ENCODE measurements around the gene ZFP92. TPM values are rescaled to one million over a fixed set of nuclear protein-coding genes. Genes with fewer than 3 reads are reported as not detected.

The ZFP92 gene
- total RNA-seq, 2 donors from 2014 or later: 0.23 to 3.4 TPM

DNA sequence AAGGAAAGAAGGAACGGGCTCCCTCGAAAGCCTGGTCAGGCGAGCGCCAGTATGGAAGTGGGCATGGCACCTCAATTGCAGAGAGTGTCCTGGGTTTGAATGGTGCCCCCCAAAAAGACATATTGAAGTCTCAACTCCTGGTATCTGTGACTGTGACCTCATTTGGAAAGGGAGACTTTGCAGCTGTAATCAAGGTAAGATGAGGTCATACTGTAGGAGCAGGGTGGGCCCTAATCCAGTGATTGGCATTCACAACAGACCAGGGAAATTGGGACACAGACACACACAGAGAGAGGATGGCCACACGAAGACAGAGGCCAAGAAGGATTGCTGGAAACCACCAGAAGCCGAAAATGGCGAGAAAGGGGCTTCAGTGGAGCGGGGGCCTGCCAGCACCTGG lies 6.4 kb downstream of the ZFP92 start:
- no peaks in the 10 kb centered on the region for H3K4me1 ChIP-seq (replicated peaks)
- H3K36me3 ChIP-seq: no peaks in the 10 kb centered on the region
- whole genome bisulfite sequencing: 82% methylated on average over 8 of the region's 8 CpGs
- intact Hi-C loops (cut with DNase I): no loop called here
- no peak overlapping the region for H3K27ac ChIP-seq
- H3K9me3 ChIP-seq: no peaks in the 10 kb centered on the region
- no peak overlapping the region for H3K4me3 ChIP-seq
- no peaks in the 10 kb centered on the region for H3K27me3 ChIP-seq (replicated peaks; ENCODE audit: insufficient read depth)
- DNase-seq (ENCODE audit: low spot score): no peak
- TF ChIP-seq POLR2A (IDR thresholded peaks at IDR 0.05) (no peak), POLR2AphosphoS5 (IDR thresholded peaks at IDR 0.05) (no peak)
- TF ChIP-seq, protein P1, sequence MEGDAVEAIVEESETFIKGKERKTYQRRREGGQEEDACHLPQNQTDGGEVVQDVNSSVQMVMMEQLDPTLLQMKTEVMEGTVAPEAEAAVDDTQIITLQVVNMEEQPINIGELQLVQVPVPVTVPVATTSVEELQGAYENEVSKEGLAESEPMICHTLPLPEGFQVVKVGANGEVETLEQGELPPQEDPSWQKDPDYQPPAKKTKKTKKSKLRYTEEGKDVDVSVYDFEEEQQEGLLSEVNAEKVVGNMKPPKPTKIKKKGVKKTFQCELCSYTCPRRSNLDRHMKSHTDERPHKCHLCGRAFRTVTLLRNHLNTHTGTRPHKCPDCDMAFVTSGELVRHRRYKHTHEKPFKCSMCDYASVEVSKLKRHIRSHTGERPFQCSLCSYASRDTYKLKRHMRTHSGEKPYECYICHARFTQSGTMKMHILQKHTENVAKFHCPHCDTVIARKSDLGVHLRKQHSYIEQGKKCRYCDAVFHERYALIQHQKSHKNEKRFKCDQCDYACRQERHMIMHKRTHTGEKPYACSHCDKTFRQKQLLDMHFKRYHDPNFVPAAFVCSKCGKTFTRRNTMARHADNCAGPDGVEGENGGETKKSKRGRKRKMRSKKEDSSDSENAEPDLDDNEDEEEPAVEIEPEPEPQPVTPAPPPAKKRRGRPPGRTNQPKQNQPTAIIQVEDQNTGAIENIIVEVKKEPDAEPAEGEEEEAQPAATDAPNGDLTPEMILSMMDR (IDR thresholded peaks at IDR 0.05): no peak

DNA sequence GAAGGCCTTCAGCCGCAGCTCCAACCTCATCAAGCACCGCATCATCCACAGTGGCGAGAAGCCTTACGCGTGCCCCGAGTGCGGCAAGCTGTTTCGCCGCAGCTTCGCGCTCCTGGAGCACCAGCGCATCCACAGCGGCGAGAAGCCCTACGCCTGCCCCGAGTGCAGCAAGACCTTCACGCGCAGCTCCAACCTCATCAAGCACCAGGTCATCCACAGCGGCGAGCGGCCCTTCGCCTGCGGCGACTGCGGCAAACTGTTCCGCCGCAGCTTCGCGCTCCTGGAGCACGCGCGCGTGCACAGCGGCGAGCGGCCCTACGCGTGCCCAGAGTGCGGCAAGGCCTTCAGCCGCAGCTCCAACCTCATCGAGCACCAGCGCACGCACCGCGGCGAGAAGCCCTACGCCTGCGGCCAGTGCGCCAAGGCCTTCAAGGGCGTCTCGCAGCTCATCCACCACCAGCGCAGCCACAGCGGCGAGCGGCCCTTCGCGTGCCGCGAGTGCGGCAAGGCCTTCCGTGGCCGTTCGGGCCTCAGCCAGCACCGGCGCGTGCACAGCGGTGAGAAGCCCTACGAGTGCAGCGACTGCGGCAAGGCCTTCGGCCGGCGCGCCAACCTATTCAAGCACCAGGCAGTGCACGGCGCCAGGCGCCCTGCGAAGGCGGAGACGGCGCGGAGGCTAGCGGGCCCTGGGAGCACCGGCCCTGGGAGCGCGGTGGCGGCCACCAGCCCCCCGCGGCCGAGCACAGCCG lies 9.8 kb downstream of the ZFP92 start:
- intact Hi-C loops (cut with DNase I): no loop called here
- Histone ChIP-seq H3K36me3 (no peaks in the 10 kb centered on the region), H3K4me3 (no peak overlapping the region), H3K27me3 (replicated peaks; ENCODE audit: insufficient read depth) (no peaks in the 10 kb centered on the region), H3K9me3 (no peaks in the 10 kb centered on the region), H3K27ac (no peak overlapping the region), H3K4me1 (replicated peaks) (no peaks in the 10 kb centered on the region)
- no peak for DNase-seq (ENCODE audit: low spot score)
- TF ChIP-seq, protein P1 (IDR thresholded peaks at IDR 0.05): no peak
- TF ChIP-seq POLR2A (IDR thresholded peaks at IDR 0.05) (no peak), POLR2AphosphoS5 (IDR thresholded peaks at IDR 0.05) (no peak)
- 97% methylated on average over 29 of the region's 91 CpGs for WGBS

DNA sequence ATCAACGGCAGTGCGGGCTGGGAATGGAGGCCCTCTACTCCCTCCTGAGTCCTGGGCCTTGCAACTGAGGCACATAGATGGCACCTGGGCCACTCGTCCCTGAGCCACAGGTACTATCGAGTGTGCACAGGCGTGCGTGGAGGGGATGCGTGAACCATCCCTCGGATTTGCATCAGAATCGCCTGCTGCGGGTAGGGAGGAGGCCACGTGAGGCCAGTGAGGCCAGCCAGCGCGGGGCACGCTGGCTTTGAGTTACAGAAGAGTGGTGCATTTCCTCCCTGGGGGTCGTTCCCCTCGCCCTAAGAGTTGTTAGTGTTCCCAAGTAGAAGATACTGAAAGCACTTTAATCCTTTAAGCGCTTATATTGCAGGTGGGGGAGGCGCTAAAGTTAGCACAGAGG lies 10.6 kb downstream of the ZFP92 start:
- intact Hi-C loops (cut with DNase I): no loop called here
- Histone ChIP-seq H3K36me3 (no peaks in the 10 kb centered on the region), H3K4me3 (no peak overlapping the region), H3K9me3 (no peaks in the 10 kb centered on the region), H3K27ac (no peak overlapping the region), H3K4me1 (replicated peaks) (no peaks in the 10 kb centered on the region), H3K27me3 (replicated peaks; ENCODE audit: insufficient read depth) (no peaks in the 10 kb centered on the region)
- TF ChIP-seq, protein P1 (IDR thresholded peaks at IDR 0.05): no peak
- TF ChIP-seq POLR2AphosphoS5 (IDR thresholded peaks at IDR 0.05) (no peak), POLR2A (IDR thresholded peaks at IDR 0.05) (no peak)
- no peak for DNase-seq (ENCODE audit: low spot score)
- 92% methylated on average over 14 of the region's 18 CpGs for WGBS

DNA sequence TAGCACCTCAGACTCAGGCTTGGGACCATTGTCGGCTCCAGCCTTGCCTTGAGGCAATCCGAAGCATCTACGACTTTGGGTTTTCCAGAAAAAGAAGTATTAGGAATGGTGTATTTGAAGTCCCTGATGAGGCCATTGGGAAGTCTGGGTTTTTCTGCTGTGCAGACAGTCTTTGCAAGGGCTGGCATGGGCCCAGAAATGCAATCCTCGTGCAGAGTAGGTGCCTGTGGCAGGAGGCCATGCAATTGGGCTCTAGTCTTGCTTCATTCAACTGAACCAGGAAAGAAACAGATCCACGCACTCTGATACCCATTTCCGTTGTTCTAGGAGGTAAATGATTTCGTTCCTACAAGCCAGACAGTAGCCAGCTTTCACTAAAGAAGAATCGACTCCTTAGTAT lies 12.4 kb downstream of the ZFP92 start:
- TF ChIP-seq POLR2AphosphoS5 (IDR thresholded peaks at IDR 0.05) (no peak), POLR2A (IDR thresholded peaks at IDR 0.05) (no peak)
- TF ChIP-seq, protein P1 (IDR thresholded peaks at IDR 0.05): no peak
- DNase-seq (ENCODE audit: low spot score): no peak
- Histone ChIP-seq H3K27ac (no peak overlapping the region), H3K9me3 (no peaks in the 10 kb centered on the region), H3K4me3 (no peak overlapping the region), H3K36me3 (no peaks in the 10 kb centered on the region), H3K4me1 (replicated peaks) (no peaks in the 10 kb centered on the region), H3K27me3 (replicated peaks; ENCODE audit: insufficient read depth) (no peaks in the 10 kb centered on the region)
- 90% methylated on average over 5 of the region's 8 CpGs for WGBS
- intact Hi-C loops (cut with DNase I): no loop called here

DNA sequence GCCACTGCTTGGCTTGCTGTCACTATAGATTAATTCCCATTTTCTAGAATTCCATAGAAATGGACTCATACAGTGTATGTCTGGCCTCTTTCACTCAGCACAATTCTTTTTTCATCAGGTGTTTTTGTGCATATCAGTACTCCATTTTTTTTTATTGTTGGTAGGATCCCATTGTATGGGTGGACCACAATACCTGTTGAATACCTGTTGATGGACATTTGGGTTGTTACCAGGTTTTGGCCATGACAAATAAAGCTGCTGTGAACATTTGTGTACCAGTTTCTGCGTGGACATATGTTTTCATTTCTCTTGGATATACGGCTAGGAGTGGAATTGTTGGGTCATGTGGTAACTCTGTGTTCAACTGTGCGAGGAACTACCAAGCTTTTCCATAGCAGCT lies 14.9 kb downstream of the ZFP92 start:
- Histone ChIP-seq H3K27me3 (replicated peaks; ENCODE audit: insufficient read depth) (no peaks in the 10 kb centered on the region), H3K9me3 (no peaks in the 10 kb centered on the region), H3K4me1 (replicated peaks) (no peaks in the 10 kb centered on the region), H3K27ac (no peak overlapping the region), H3K36me3 (no peaks in the 10 kb centered on the region), H3K4me3 (no peak overlapping the region)
- 79% methylated on average over 3 of the region's 3 CpGs for WGBS
- intact Hi-C loops (cut with DNase I): no loop called here
- TF ChIP-seq, protein P1 (IDR thresholded peaks at IDR 0.05): no peak
- TF ChIP-seq POLR2A (IDR thresholded peaks at IDR 0.05) (no peak), POLR2AphosphoS5 (IDR thresholded peaks at IDR 0.05) (no peak)
- no peak for DNase-seq (ENCODE audit: low spot score)

Measured in prostate gland (tissue), 2 donors.